SK-N-MC (cell line): Measurements from ENCODE around the gene MYLK3.

ENCODE experiments used
- EZH2 ChIP-seq: fragments of 200-600 bp; sonication (generic); IDR thresholded peaks from one replicate; pipeline ENCODE4 v1.6.1; 2017; ENCODE audit warnings: antibody characterized with exemption
- POLR2AphosphoS5 ChIP-seq: IDR thresholded peaks from 2 replicates; pipeline ENCODE4 v1.6.1; 2012; ENCODE audit warnings: mild to moderate bottlenecking, low read depth, low read length, borderline replicate concordance

DNA sequence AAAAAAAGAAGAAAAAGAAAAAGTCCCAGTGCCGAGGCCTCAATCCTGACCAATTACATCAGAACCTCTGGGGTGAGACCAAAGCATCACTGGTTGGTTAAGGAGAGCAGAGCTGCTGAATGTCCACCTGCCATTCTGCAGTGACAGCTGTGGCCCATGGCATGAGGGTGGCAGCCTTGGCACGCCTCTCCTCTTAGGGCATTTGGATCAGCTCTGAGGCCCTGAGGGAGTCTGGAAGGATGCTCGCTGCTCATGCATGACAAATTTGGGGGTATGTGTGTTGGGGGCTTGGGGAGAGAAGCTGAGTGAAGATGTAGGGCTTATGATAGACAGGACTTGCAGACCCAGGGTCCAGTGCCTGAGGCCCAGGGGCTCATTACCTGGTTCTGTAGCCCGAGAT lies 26.3 kb downstream of the MYLK3 start:
- TF ChIP-seq EZH2 (no peak), POLR2AphosphoS5 (no peak)
